Hepatocyte (in vitro differentiated cells): Measurements from ENCODE around the gene LGR4. TPM values are rescaled to one million over a fixed set of nuclear protein-coding genes. Genes with fewer than 3 reads are reported as not detected.
A peak's percentile ranks its signal among the peaks of the same experiment; 100 is the strongest.

ENCODE experiments used
- DNase-seq: peaks from one replicate; pipeline ENCODE4 v3.0.0-alpha.2; 2016; ENCODE audit warnings: low spot score
- H2AFZ ChIP-seq: fragments of 200-600 bp; sonication (generic); 2 replicates; pipeline ENCODE4 v1.6.0; 2016; ENCODE audit warnings: antibody characterized with exemption, mild to moderate bottlenecking
- H3K27ac ChIP-seq: fragments of 200-600 bp; sonication (generic); 2 replicates; pipeline ENCODE4 v1.5.1; 2016; ENCODE audit warnings: mild to moderate bottlenecking
- H3K27me3 ChIP-seq: fragments of 200-600 bp; sonication (generic); 2 replicates; pipeline ENCODE4 v1.6.1; 2016
- H3K36me3 ChIP-seq: fragments of 200-600 bp; sonication (generic); replicated peaks from 2 replicates; pipeline ENCODE4 v1.5.1; 2016; ENCODE audit warnings: low read depth; ENCODE audit not compliant: insufficient read depth
- H3K4me1 ChIP-seq: fragments of 200-600 bp; sonication (generic); 2 replicates; pipeline ENCODE4 v1.5.1; 2016; ENCODE audit warnings: mild to moderate bottlenecking, moderate library complexity; ENCODE audit not compliant: insufficient read depth
- H3K4me2 ChIP-seq: fragments of 200-600 bp; sonication (generic); 2 replicates; pipeline ENCODE4 v1.6.0; 2016
- H3K4me3 ChIP-seq: fragments of 200-600 bp; sonication (generic); 2 replicates; pipeline ENCODE4 v1.5.1; 2016; ENCODE audit warnings: mild to moderate bottlenecking
- H3K79me2 ChIP-seq: fragments of 200-600 bp; sonication (generic); 2 replicates; pipeline ENCODE4 v1.6.0; 2017; ENCODE audit warnings: mild to moderate bottlenecking
- H3K9me2 ChIP-seq: fragments of 200-600 bp; sonication (generic); replicated peaks from 2 replicates; pipeline ENCODE4 v1.6.0; 2017; ENCODE audit warnings: mild to moderate bottlenecking; ENCODE audit not compliant: insufficient read depth
- H3K9me3 ChIP-seq: fragments of 200-600 bp; sonication (generic); 2 replicates; pipeline ENCODE4 v1.5.1; 2016; ENCODE audit warnings: low read depth, mild to moderate bottlenecking
- H4K20me1 ChIP-seq: fragments of 200-600 bp; sonication (generic); 2 replicates; pipeline ENCODE4 v1.6.0; 2016; ENCODE audit warnings: mild to moderate bottlenecking; ENCODE audit not compliant: insufficient read depth, poor library complexity, severe bottlenecking
- CTCF ChIP-seq: fragments of 200-600 bp; sonication (generic); IDR thresholded peaks from 2 replicates; pipeline ENCODE4 v1.5.1; 2016; ENCODE audit warnings: antibody characterized with exemption, mild to moderate bottlenecking; ENCODE audit not compliant: poor library complexity
- EZH2 ChIP-seq: fragments of 200-600 bp; sonication (generic); IDR thresholded peaks from 2 replicates; pipeline ENCODE4 v1.6.1; 2016; ENCODE audit warnings: antibody characterized with exemption, mild to moderate bottlenecking, borderline replicate concordance
- EZH2phosphoT487 ChIP-seq: fragments of 200-600 bp; sonication (generic); IDR thresholded peaks from one replicate; pipeline ENCODE4 v1.6.1; 2018; ENCODE audit warnings: antibody characterized with exemption, mild to moderate bottlenecking, low read depth, moderate library complexity; ENCODE audit not compliant: unreplicated experiment, severe bottlenecking
- WGBS: methylation state at CpG from one replicate; pipeline ENCODE4 v1.1.6; 2016; ENCODE audit warnings: low lambda C conversion rate; ENCODE audit errors: missing lambda C conversion rate; 5-methylcytosine and 5-hydroxymethylcytosine counted together
- polyA plus RNA-seq: library from polyadenylated mRNA; unstranded; fragments of >200 nt; fragmentation: Nextera tagmentation; extraction: Ambion mirVana; gene quantifications from 2 replicates; pipeline ENCODE4 v1.2.1, GENCODE V29; 2016
- total RNA-seq: library from RNA; depleted of rRNA; stranded (reverse); fragments of >200 nt; gene quantifications from 2 replicates; pipeline ENCODE4 v1.2.3, GENCODE V29; 2014

The LGR4 gene
- total and polyA plus RNA-seq, 2 experiments from 2014 or later = 27.2 to 115 TPM

- no peak overlapping the region for H3K4me2 ChIP-seq
- 53% methylated on average over 4 of the region's 4 CpGs for WGBS
- H3K79me2 ChIP-seq = peaks cover 99% of the 10 kb centered on the region
Measured at GRCh38 chr11:27420722-27421572, 51.6 kb downstream of the LGR4 start.

GRCh38 chr11:27420217-27420616, 52.4 kb downstream of the LGR4 start:
- H3K36me3 ChIP-seq = no peaks in the 10 kb centered on the region
- DNase-seq = no peak
- no peaks in the 10 kb centered on the region for H3K9me3 ChIP-seq
- H3K27ac ChIP-seq = peak overlapping the region; percentile 51
- WGBS = 87% methylated on average over 4 of the region's 4 CpGs
- H4K20me1 ChIP-seq = peaks cover 9% of the 10 kb centered on the region
- H3K9me2 ChIP-seq = no peaks in the 10 kb centered on the region
- H3K4me1 ChIP-seq = peaks cover 25% of the 10 kb centered on the region
- no peak overlapping the region for H2AFZ ChIP-seq
- no peak overlapping the region for H3K4me2 ChIP-seq
- H3K27me3 ChIP-seq = no peaks in the 10 kb centered on the region
- peaks cover 99% of the 10 kb centered on the region for H3K79me2 ChIP-seq
- H3K4me3 ChIP-seq = no peak overlapping the region
- no peak for TF ChIP-seq EZH2
- no peak for TF ChIP-seq CTCF
- TF ChIP-seq EZH2phosphoT487 = no peak

More at GRCh38 chr11:27420722-27421572, 51.6 kb downstream of the LGR4 start:
- Histone ChIP-seq H3K4me3 (no peak overlapping the region), H3K4me1 (peaks cover 25% of the 10 kb centered on the region), H4K20me1 (peaks cover 9% of the 10 kb centered on the region), H3K9me3 (no peaks in the 10 kb centered on the region), H3K27ac (peak overlapping the region; percentile 51), H3K27me3 (no peaks in the 10 kb centered on the region), H2AFZ (no peak overlapping the region), H3K9me2 (no peaks in the 10 kb centered on the region), H3K36me3 (no peaks in the 10 kb centered on the region)
- no peak for TF ChIP-seq EZH2phosphoT487
- no peak for TF ChIP-seq EZH2
- no peak for TF ChIP-seq CTCF
- no peak for DNase-seq

- Histone ChIP-seq H3K36me3 (no peaks in the 10 kb centered on the region), H3K27ac (no peak overlapping the region), H4K20me1 (peaks cover 6% of the 10 kb centered on the region), H3K9me2 (no peaks in the 10 kb centered on the region), H3K4me1 (peaks cover 17% of the 10 kb centered on the region), H3K4me2 (no peak overlapping the region), H3K79me2 (peaks cover 99% of the 10 kb centered on the region), H3K27me3 (no peaks in the 10 kb centered on the region), H2AFZ (no peak overlapping the region), H3K9me3 (no peaks in the 10 kb centered on the region), H3K4me3 (no peak overlapping the region)
- WGBS = 29% methylated on average over 1 of the region's 1 CpG
- TF ChIP-seq EZH2 (no peak), EZH2phosphoT487 (no peak), CTCF (no peak)
- DNase-seq = no peak
Measured at GRCh38 chr11:27418356-27418755, 54.2 kb downstream of the LGR4 start.
